GM20000 (cell line): ENCODE results near the gene RPUSD4.

Experiments
- DNase-seq: peaks from one replicate; pipeline ENCODE4 v3.0.0; 2012; ENCODE audit warnings: low spot score
- CTCF ChIP-seq: IDR thresholded peaks from 2 replicates; pipeline ENCODE4 v1.5.1; 2012; ENCODE audit warnings: mild to moderate bottlenecking, control low read depth; ENCODE audit errors: extremely low read depth, missing control alignments

The RPUSD4 gene

GRCh38 chr11:126176853-126177470 lies 34.5 kb downstream of the RPUSD4 start:
- no peak for DNase-seq

GRCh38 chr11:126175393-126175792 lies 36.1 kb downstream of the RPUSD4 start:
- no peak for TF ChIP-seq CTCF
- DNase-seq, result no peak

More at GRCh38 chr11:126176853-126177470, 34.5 kb downstream of the RPUSD4 start:
- no peak for TF ChIP-seq CTCF

GRCh38 chr11:126174816-126175215 lies 36.6 kb downstream of the RPUSD4 start:
- TF ChIP-seq CTCF, result no peak
- no peak for DNase-seq

- no peak for TF ChIP-seq CTCF
- DNase-seq, result no peak
Measured at GRCh38 chr11:126173257-126173656, 38.2 kb downstream of the RPUSD4 start.

- DNase-seq, result no peak
- TF ChIP-seq CTCF, result no peak
Measured at GRCh38 chr11:126172596-126173038, 38.8 kb downstream of the RPUSD4 start.

- DNase-seq, result no peak
Measured at GRCh38 chr11:126169291-126169690, 42.2 kb downstream of the RPUSD4 start.

GRCh38 chr11:126167488-126167887 lies 44.0 kb downstream of the RPUSD4 start:
- DNase-seq, result no peak
- no peak for TF ChIP-seq CTCF

More at GRCh38 chr11:126169291-126169690, 42.2 kb downstream of the RPUSD4 start:
- TF ChIP-seq CTCF, result no peak
